Activated CD4-positive, alpha-beta memory T cell treated with anti-CD3 and anti-CD28 coated beads for 36 hours (primary cell): ENCODE measurements around the gene ZNF562. TPM values are rescaled to one million over a fixed set of nuclear protein-coding genes. Genes with fewer than 3 reads are reported as not detected.
"Not testable (repeated sequence)": the region's sequence is repeated elsewhere in the genome, so short reads cannot be mapped to it uniquely, and the experiment has no call there.

Experiments
- CTCF ChIA-PET: fragments of 350-600 bp; sonication (Branson Sonifier 250); formaldehyde crosslinking; loops from one replicate; lab custom pipeline; 2021; ENCODE audit warnings: antibody characterized with exemption, inconsistent platforms; lab: Charles Lee
- POLR2A ChIA-PET: fragments of 350-600 bp; sonication (Branson Sonifier 250); formaldehyde crosslinking; loops from one replicate; lab custom pipeline; 2021; ENCODE audit warnings: antibody characterized with exemption; lab: Charles Lee
- DNase-seq: peaks from one replicate; pipeline ENCODE4 v3.0.0-alpha.2; 2020
- H3K27ac Mint-ChIP-seq: one replicate; pipeline ENCODE4 v1.8.0; 2021; ENCODE audit warnings: mixed read lengths
- H3K27me3 Mint-ChIP-seq: one replicate; pipeline ENCODE4 v1.8.0; 2021; ENCODE audit warnings: mixed read lengths
- H3K36me3 Mint-ChIP-seq: one replicate; pipeline ENCODE4 v1.8.0; 2021; ENCODE audit warnings: mixed read lengths
- H3K4me1 Mint-ChIP-seq: one replicate; pipeline ENCODE4 v1.8.0; 2021; ENCODE audit warnings: low read depth, mixed read lengths
- H3K4me3 Mint-ChIP-seq: one replicate; pipeline ENCODE4 v1.8.0; 2021; ENCODE audit warnings: mild to moderate bottlenecking, mixed read lengths
- H3K9me3 Mint-ChIP-seq: one replicate; pipeline ENCODE4 v1.8.0; 2021; ENCODE audit warnings: mixed read lengths
- intact Hi-C: fragments of 100-400 bp; cut with micrococcal nuclease; formaldehyde crosslinking; loops from one replicate; pipeline ENCODE4 v1.15.1; 2023
- total RNA-seq, 2 experiments: library from RNA; stranded (reverse); gene quantifications; one replicate each; pipeline ENCODE4 v1.2.3, GENCODE V29; 2021

Gene ZNF562
- total RNA-seq, result 10 to 100 TPM; 35.3 to 36.1 TPM

DNA sequence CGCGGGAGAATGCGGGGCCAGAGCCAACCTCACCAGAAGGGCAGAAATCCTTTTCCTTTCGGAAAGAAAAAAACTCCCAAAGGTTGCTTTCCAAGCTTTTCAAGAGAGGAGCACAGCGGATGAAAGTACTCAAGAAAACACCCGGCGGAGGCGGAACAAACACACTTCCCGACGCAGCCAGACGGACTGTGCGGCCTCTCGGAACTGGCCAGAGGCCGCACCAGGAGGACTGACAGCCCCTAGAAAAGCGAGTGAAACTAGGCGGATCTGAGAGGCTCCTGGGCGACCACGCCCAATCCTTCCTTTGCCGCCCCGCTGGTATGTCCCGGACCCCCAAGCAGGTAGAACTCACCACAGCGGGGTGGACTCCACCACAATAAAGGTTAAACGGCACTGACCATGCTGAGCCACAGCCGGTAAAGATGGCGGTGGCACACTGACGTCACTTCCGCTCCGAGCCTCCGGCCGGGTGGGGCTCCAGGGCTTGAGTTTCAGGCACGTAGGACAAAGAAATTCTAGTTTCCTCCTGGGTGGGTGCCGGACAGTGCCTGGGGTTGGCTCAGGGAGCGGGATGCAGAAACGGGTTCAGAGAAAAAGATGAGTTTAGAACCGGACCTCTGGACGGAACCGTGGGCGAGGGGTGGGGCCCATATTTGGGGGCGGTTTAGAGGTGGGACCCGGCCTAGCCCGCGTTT lies at the start of gene ZNF562:
Gene ZNF562 (minus strand): TSS at position 438 of the 695 bp plus-strand sequence. CDS start 14,356 bp downstream, outside the sequence.
- ChIA-PET CTCF (no interaction called here), POLR2A (interaction anchor here (1.9 kb wide), 1 partner anchor 94 kb away, joined by 7 read pairs; the partner anchor contains the start of gene ZNF846)
- peaks cover 38% of the 10 kb centered on the region for H3K9me3 Mint-ChIP-seq
- intact Hi-C loops, result loop anchor here (1.0 to 10.0 kb wide), 3 partner anchors 90 to 118 kb away; partner anchors contain the start of genes ZNF121 and ZNF846
- DNase-seq, result peak; percentile 89
- H3K4me3 Mint-ChIP-seq, result peak within 1 kb of the TSS; percentile 96
- H3K4me1 Mint-ChIP-seq, result peaks cover 26% of the 10 kb centered on the region
- H3K27me3 Mint-ChIP-seq, result no peaks in the 10 kb centered on the region
- H3K27ac Mint-ChIP-seq, result peak within 1 kb of the TSS; percentile 92
- peaks cover 53% of the 10 kb centered on the region for H3K36me3 Mint-ChIP-seq

DNA sequence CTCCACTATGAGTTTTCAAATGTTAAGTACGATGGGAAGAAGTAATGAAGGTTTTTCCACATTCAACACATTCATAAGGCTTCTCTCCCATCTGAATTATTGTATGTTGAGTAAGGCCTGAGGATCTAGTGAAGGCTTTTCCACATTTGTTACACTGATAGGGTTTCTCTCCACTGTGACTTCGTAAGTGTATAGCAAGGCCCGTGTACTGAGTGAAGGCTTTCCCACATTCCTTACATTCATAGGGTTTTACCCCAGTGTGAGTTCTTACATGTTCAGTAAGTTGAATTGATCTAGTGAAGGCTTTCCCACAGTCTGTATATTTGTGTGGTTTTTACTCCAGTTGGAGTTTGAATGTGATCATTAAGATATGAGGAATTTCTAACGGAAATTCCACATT lies 49.3 kb upstream of the ZNF562 start:
- Mint-ChIP-seq H3K36me3 (peaks cover 5% of the 10 kb centered on the region), H3K27ac (no peak overlapping the region), H3K4me1 (peaks cover 3% of the 10 kb centered on the region), H3K9me3 (peaks cover 34% of the 10 kb centered on the region), H3K4me3 (no peak overlapping the region), H3K27me3 (peaks cover 1% of the 10 kb centered on the region)
- intact Hi-C loops, result no loop called here
- DNase-seq, result no peak
- ChIA-PET POLR2A (no interaction called here), CTCF (no interaction called here)

DNA sequence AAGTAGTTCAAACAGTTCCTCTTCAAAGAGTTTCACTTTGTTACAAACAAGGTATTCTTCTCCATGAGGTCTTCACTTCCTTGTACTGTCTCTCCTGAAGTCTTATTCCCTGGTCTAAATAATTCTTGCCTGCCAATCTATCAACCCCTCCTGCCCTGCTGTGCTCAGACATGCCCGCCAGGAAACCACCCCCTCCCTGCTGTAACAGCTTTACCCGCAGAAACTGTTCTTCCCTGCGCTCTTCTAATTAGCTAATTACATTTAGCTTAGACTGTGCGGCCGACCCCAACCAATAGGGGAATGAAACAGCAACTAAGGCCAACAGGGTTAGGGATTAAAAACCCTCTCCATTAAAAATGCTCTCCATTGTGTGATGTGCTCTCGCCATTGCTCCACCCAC lies 47.0 kb upstream of the ZNF562 start:
- Mint-ChIP-seq H3K36me3 (peaks cover 5% of the 10 kb centered on the region), H3K27me3 (peaks cover 1% of the 10 kb centered on the region), H3K27ac (no peak overlapping the region), H3K4me1 (peaks cover 3% of the 10 kb centered on the region), H3K9me3 (peaks cover 34% of the 10 kb centered on the region), H3K4me3 (no peak overlapping the region)
- ChIA-PET POLR2A (no interaction called here), CTCF (interaction anchor here (0.8 kb wide), 1 partner anchor 96 kb away, joined by 3 read pairs; no protein-coding TSS in a partner anchor)
- DNase-seq, result no peak
- intact Hi-C loops, result no loop called here

DNA sequence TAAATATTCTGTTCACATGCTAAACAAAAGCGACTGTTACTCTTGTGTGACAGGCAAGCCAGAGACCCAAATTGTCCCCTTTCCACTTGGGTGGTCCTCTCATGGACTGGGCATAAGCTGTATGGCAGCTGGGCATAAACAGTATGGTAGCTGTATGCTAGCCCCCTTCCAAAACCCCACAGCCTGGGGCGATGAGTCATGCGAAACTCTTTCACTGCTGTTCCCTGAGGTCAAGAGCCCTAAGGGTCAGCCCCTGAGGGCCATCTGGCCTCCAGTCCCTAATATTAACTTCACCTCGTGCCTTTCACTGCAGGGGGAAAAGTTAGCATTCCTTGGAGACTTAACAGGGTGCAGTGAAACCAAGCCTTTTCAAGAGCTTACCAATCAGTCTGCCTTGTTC lies 45.6 kb upstream of the ZNF562 start:
- H3K27ac Mint-ChIP-seq, result no peak overlapping the region
- no peak overlapping the region for H3K4me3 Mint-ChIP-seq
- peaks cover 5% of the 10 kb centered on the region for H3K36me3 Mint-ChIP-seq
- ChIA-PET POLR2A (no interaction called here), CTCF (no interaction called here)
- H3K27me3 Mint-ChIP-seq, result peaks cover 1% of the 10 kb centered on the region
- no peak for DNase-seq
- intact Hi-C loops, result no loop called here
- peaks cover 3% of the 10 kb centered on the region for H3K4me1 Mint-ChIP-seq
- peaks cover 29% of the 10 kb centered on the region for H3K9me3 Mint-ChIP-seq

DNA sequence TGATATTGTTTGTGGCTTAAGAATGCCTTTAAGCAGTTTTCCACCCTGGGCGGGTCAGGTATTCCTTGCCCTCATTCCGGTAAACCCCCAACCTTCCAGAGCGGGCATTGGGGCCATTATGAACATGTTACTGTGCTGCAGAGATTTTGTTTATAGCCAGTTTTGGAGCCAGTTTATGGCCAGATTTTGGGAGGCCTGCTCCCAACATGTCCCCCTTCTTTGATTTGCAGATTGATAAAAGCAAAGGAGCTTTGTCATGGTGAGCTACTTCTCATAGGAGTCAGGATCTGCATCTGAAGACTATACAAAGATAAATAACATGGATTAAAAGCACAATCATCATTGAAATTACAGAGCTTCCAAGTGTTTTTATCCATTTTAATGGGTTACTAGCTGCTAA lies 36.9 kb upstream of the ZNF562 start:
- Mint-ChIP-seq H3K27ac (no peak overlapping the region), H3K4me1 (no peaks in the 10 kb centered on the region), H3K9me3 (peaks cover 40% of the 10 kb centered on the region), H3K4me3 (no peak overlapping the region), H3K27me3 (no peaks in the 10 kb centered on the region), H3K36me3 (peaks cover 5% of the 10 kb centered on the region)
- ChIA-PET CTCF (no interaction called here), POLR2A (no interaction called here)
- intact Hi-C loops, result no loop called here
- DNase-seq, result no peak

DNA sequence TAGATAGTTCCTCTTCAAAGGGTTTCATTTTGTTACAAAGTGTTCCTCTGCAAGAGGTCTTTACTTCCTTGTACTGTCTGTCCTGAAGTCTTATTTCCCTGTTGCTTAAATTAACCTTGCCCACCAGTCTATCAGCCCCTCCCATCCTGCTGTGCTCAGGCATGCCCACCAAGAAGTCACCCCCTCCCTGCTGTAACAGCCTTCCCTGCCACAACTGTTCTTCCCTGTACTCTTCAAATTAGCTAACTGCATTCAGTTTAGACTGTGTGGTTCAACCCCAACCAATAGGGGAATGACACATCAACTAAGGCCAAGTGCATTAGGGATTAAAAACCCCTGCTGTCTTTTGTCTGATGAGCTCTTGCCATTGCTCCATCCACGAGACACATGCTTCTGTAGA lies 34.4 kb upstream of the ZNF562 start:
- no peak overlapping the region for H3K4me3 Mint-ChIP-seq
- CTCF ChIA-PET, result no interaction called here
- POLR2A ChIA-PET, result no interaction called here
- no peak for DNase-seq
- H3K9me3 Mint-ChIP-seq, result peaks cover 40% of the 10 kb centered on the region
- intact Hi-C loops, result no loop called here
- peaks cover 5% of the 10 kb centered on the region for H3K36me3 Mint-ChIP-seq
- no peaks in the 10 kb centered on the region for H3K27me3 Mint-ChIP-seq
- no peaks in the 10 kb centered on the region for H3K4me1 Mint-ChIP-seq
- no peak overlapping the region for H3K27ac Mint-ChIP-seq

DNA sequence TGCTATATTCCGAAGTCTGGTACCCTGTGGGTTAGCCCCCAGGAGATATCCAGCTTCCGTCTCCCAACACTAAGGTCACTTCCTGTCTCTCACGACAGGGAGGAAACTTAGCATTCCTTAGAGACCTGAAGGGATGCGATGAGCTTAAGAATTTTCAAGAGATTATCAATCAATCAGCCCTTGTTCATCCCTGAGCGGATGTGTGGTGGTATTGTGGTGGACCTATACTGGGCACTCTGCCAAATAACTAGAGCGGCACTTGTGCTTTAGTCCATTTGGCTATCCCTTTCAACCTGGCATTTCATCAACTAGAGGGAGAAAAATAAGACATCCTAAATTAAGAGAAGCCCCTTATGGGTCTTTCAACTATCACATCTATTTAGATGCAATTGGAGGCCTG lies 30.9 kb upstream of the ZNF562 start:
- H3K9me3 Mint-ChIP-seq, result peaks cover 17% of the 10 kb centered on the region
- intact Hi-C loops, result no loop called here
- ChIA-PET POLR2A (no interaction called here), CTCF (interaction anchor here (0.6 kb wide), 1 partner anchor 498 kb away, joined by 3 read pairs; no protein-coding TSS in a partner anchor)
- no peak for DNase-seq
- no peaks in the 10 kb centered on the region for H3K27me3 Mint-ChIP-seq
- peaks cover 2% of the 10 kb centered on the region for H3K36me3 Mint-ChIP-seq
- H3K4me3 Mint-ChIP-seq, result no peak overlapping the region
- H3K27ac Mint-ChIP-seq, result no peak overlapping the region
- H3K4me1 Mint-ChIP-seq, result peaks cover 4% of the 10 kb centered on the region

DNA sequence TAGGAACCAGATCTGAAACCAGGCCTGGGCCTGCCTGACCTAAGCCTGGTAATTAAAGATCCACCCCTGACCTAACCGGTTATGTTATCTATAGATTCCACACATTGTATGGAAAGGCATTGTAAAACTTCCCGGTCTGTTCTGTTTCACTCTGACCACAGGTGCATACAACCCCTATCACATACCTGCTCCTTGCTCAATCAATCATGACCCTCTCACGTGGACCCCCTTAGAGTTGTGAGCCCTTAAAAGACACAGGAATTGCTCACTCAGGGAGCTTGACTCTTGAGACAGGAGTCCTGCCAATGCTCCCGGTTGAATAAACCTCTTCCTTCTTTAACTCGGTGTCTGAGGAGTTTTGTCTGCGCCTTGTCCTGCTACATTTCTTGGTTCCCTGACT lies 27.3 kb upstream of the ZNF562 start:
- no peak for DNase-seq
- Mint-ChIP-seq H3K9me3 (peaks cover 18% of the 10 kb centered on the region), H3K36me3 (peaks cover 4% of the 10 kb centered on the region), H3K27me3 (no peaks in the 10 kb centered on the region), H3K27ac (no peak overlapping the region), H3K4me3 (no peak overlapping the region), H3K4me1 (peaks cover 4% of the 10 kb centered on the region)
- intact Hi-C loops, result no loop called here
- CTCF ChIA-PET, result no interaction called here
- POLR2A ChIA-PET, result no interaction called here

DNA sequence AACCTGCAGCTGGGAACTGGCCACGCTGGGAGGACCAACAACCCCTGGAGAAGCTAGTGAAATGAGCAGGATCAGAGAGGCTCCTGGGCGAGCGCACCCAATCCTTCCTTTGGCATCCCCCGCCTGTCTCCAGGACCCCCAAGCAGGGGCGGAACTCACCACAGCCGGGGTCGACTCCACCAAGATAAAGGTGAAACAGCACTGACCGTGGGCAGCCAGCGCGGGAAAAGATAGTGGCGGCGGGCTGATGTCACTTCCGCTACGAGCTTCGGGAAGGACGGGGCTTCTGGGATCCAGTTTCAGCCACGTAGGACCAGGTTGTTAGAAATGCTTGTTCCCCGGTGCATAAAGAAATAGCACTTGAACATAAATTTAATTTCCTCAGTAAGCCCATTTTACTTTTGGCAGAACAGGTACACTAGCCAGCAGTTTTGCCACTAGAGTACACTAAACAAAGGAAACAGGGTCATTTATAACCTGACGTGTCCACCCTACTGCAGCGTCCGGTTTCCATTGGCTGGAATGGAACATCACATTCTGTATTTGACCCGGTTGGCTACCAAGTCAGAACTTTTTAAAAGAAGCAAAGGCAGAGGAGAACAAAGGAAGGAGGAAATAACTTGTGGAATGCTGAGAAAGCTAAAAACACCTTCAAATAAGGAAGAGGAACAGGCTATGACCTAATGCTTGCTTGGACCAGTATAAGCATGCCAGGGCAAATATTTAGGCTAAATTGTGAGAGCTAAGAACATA lies 25.5 kb upstream of the ZNF562 start:
- peaks cover 20% of the 10 kb centered on the region for H3K9me3 Mint-ChIP-seq
- CTCF ChIA-PET, result no interaction called here
- intact Hi-C loops, result no loop called here
- POLR2A ChIA-PET, result no interaction called here
- peaks cover 4% of the 10 kb centered on the region for H3K4me1 Mint-ChIP-seq
- no peak overlapping the region for H3K27ac Mint-ChIP-seq
- H3K36me3 Mint-ChIP-seq, result peaks cover 6% of the 10 kb centered on the region
- DNase-seq, result no peak
- no peaks in the 10 kb centered on the region for H3K27me3 Mint-ChIP-seq
- H3K4me3 Mint-ChIP-seq, result no peak overlapping the region

DNA sequence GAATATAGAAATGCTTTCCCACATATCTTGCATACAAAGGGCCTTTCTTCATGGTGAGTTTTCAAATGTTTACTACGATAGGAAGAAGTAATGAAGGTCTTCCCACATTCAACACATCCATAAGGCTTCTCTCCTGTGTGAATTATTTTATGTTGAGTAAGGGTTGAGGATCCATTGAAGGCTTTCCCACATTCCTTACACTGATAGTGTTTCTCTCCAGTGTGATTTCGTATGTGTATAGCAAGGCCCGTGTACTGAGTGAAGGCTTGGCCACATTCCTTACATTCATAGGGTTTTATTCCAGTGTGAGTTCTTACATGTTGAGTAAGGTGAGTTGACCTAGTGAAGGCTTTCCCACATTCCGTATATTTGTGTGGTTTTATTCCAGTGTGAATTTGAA lies 15.4 kb upstream of the ZNF562 start:
- H3K36me3 Mint-ChIP-seq, DNase-seq, H3K4me1 Mint-ChIP-seq, POLR2A ChIA-PET, H3K27me3 Mint-ChIP-seq, CTCF ChIA-PET, H3K4me3 Mint-ChIP-seq, H3K27ac Mint-ChIP-seq, intact Hi-C loops: not testable (repeated sequence)
- H3K9me3 Mint-ChIP-seq, result peaks cover 23% of the 10 kb centered on the region

DNA sequence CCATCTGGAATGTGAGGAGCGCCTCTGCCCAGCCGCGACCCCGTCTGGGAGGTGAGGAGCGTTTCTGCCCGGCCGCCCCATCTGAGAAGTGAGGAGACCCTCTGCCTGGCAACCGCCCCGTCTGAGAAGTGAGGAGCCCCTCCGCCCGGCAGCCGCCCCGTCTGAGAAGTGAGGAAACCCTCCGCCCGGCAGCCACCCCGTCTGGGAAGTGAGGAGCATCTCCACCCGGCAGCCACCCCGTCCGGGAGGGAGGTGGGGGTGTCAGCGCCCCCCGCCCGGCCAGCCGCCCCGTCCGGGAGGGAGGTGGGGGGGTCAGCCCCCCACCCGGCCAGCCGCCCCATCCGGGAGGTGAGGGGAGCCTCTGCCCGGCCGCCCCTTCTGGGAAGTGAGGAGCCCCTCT lies 5.1 kb upstream of the ZNF562 start:
- CTCF ChIA-PET, POLR2A ChIA-PET, H3K4me3 Mint-ChIP-seq, H3K9me3 Mint-ChIP-seq, DNase-seq, H3K36me3 Mint-ChIP-seq, H3K27ac Mint-ChIP-seq, H3K27me3 Mint-ChIP-seq, H3K4me1 Mint-ChIP-seq: not testable (repeated sequence)
- intact Hi-C loops, result loop anchor here (10.0 kb wide), 1 partner anchor 95 kb away; the partner anchor contains the start of gene ZNF121

DNA sequence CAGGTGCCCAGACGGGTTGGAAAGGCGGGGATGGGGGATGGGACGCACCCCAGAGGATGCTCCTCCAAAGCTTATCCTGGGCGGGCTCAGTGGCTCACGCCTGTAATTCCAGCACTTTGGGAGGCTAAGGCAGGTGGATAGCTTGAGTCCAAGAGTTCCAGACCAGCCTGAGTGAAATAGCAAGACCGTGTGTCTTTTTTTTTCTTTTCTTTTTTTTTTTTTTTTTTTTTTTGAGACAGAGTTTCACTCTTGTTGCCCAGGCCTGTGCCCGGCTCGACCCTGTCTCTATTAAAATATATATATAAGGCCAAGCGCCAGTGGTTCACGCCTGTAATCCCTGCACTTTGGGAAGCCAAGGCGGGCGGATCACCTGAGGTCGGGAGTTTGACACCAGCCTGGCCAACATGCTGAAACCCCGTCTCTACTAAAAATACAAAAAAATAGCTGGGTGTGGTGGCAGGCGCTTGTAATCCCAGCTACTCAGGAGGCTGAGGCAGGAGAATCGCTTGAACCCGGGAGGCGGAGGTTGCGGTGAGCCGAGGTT lies 530 bp upstream of the ZNF562 start:
- H3K4me3 Mint-ChIP-seq, result peak overlapping the region; percentile 96
- peak overlapping the region; percentile 92 for H3K27ac Mint-ChIP-seq
- POLR2A ChIA-PET, result interaction anchor here (1.9 kb wide), 1 partner anchor 93 kb away, joined by 7 read pairs; the partner anchor contains the start of gene ZNF846
- intact Hi-C loops, result loop anchor here (2.0 to 10.0 kb wide), 2 partner anchors 91 to 117 kb away; partner anchors contain the start of gene ZNF121
- H3K4me1 Mint-ChIP-seq, result peaks cover 23% of the 10 kb centered on the region
- H3K9me3 Mint-ChIP-seq, result peaks cover 33% of the 10 kb centered on the region
- peaks cover 46% of the 10 kb centered on the region for H3K36me3 Mint-ChIP-seq
- CTCF ChIA-PET, DNase-seq, H3K27me3 Mint-ChIP-seq: not testable (repeated sequence)
